ENCODE results near the gene SMC5. TPM values are rescaled to one million over a fixed set of nuclear protein-coding genes. Genes with fewer than 3 reads are reported as not detected.
A peak's percentile ranks its signal among the peaks of the same experiment; 100 is the strongest.

Gene SMC5
- total RNA-seq, 2 donors from 2014 or later: 30.0 to 42.5 TPM

- TF ChIP-seq CTCF (conservative IDR thresholded peaks at IDR 0.05): no peak
- H3K27me3 ChIP-seq (ENCODE audit: control insufficient read depth, insufficient read depth, low read length, poor library complexity, severe bottlenecking): no peaks in the 10 kb centered on the region
- 86 to 91% methylated on average over 1 to 3 of the region's 3 CpGs for WGBS, 2 experiments (ENCODE audit: insufficient coverage in 1 of 2, insufficient read length in 1 of 2)
Measured at GRCh38 chr9:70290626-70291025, 31.8 kb downstream of the SMC5 start.

GRCh38 chr9:70291446-70291845 is 32.7 kb downstream of the SMC5 start:
- TF ChIP-seq CTCF (conservative IDR thresholded peaks at IDR 0.05): no peak
- peaks cover 18% of the 10 kb centered on the region for H3K9me3 Mint-ChIP-seq
- H3K36me3 Mint-ChIP-seq (ENCODE audit: low read depth): peaks cover 75% of the 10 kb centered on the region
- Histone ChIP-seq H3K4me3 (ENCODE audit: low read length) (peak overlapping the region; percentile 18), H3K27me3 (ENCODE audit: control insufficient read depth, insufficient read depth, low read length, poor library complexity, severe bottlenecking) (no peaks in the 10 kb centered on the region), H3K36me3 (ENCODE audit: control insufficient read depth, insufficient read depth, low read length) (peaks cover 76% of the 10 kb centered on the region), H3K9ac (ENCODE audit: extremely low read depth, low read length, poor library complexity, severe bottlenecking) (no peak overlapping the region), H3K4me1 (ENCODE audit: control insufficient read depth, insufficient read depth, low read length) (no peaks in the 10 kb centered on the region), H3K9me3 (ENCODE audit: control insufficient read depth, low read length) (peaks cover 50% of the 10 kb centered on the region), H3K27ac (ENCODE audit: low read depth, low read length) (no peak overlapping the region)
- H3K4me3 Mint-ChIP-seq: no peak overlapping the region
- H3K27ac Mint-ChIP-seq: no peak overlapping the region
- no peak for DNase-seq
- 86 to 100% methylated on average over 1 of the region's 1 CpG for WGBS, 2 experiments (ENCODE audit: insufficient coverage in 1 of 2, insufficient read length in 1 of 2)
- no peaks in the 10 kb centered on the region for H3K4me1 Mint-ChIP-seq
- H3K27me3 Mint-ChIP-seq (ENCODE audit: insufficient read depth): no peaks in the 10 kb centered on the region

More at GRCh38 chr9:70290626-70291025, 31.8 kb downstream of the SMC5 start:
- DNase-seq: no peak
- H3K36me3 ChIP-seq (ENCODE audit: control insufficient read depth, insufficient read depth, low read length): peaks cover 83% of the 10 kb centered on the region
- peaks cover 50% of the 10 kb centered on the region for H3K9me3 ChIP-seq (ENCODE audit: control insufficient read depth, low read length)
- no peak overlapping the region for H3K4me3 Mint-ChIP-seq
- no peaks in the 10 kb centered on the region for H3K27me3 Mint-ChIP-seq (ENCODE audit: insufficient read depth)
- H3K4me1 ChIP-seq (ENCODE audit: control insufficient read depth, insufficient read depth, low read length): no peaks in the 10 kb centered on the region
- H3K27ac Mint-ChIP-seq: no peak overlapping the region
- peaks cover 18% of the 10 kb centered on the region for H3K9me3 Mint-ChIP-seq
- H3K4me1 Mint-ChIP-seq: no peaks in the 10 kb centered on the region
- no peak overlapping the region for H3K4me3 ChIP-seq (ENCODE audit: low read length)
- peaks cover 78% of the 10 kb centered on the region for H3K36me3 Mint-ChIP-seq (ENCODE audit: low read depth)
- H3K9ac ChIP-seq (ENCODE audit: extremely low read depth, low read length, poor library complexity, severe bottlenecking): no peak overlapping the region
- H3K27ac ChIP-seq (ENCODE audit: low read depth, low read length): no peak overlapping the region

- H3K36me3 Mint-ChIP-seq (ENCODE audit: low read depth): peaks cover 70% of the 10 kb centered on the region
Measured at GRCh38 chr9:70292253-70292652, 33.5 kb downstream of the SMC5 start.

More at GRCh38 chr9:70292253-70292652, 33.5 kb downstream of the SMC5 start:
- H3K4me3 Mint-ChIP-seq: no peak overlapping the region
- peaks cover 50% of the 10 kb centered on the region for H3K9me3 ChIP-seq (ENCODE audit: control insufficient read depth, low read length)
- H3K27me3 ChIP-seq (ENCODE audit: control insufficient read depth, insufficient read depth, low read length, poor library complexity, severe bottlenecking): no peaks in the 10 kb centered on the region
- H3K4me3 ChIP-seq (ENCODE audit: low read length): peak overlapping the region; percentile 18
- no peak for DNase-seq
- no peaks in the 10 kb centered on the region for H3K4me1 Mint-ChIP-seq
- WGBS, 2 experiments (ENCODE audit: insufficient coverage in 1 of 2, insufficient read length in 1 of 2): 100% methylated on average over 1 of the region's 1 CpG; no CpG with 5 or more reads in 1 of the 2 experiments
- H3K27ac ChIP-seq (ENCODE audit: low read depth, low read length): no peak overlapping the region
- H3K4me1 ChIP-seq (ENCODE audit: control insufficient read depth, insufficient read depth, low read length): no peaks in the 10 kb centered on the region
- no peak overlapping the region for H3K27ac Mint-ChIP-seq
- H3K9ac ChIP-seq (ENCODE audit: extremely low read depth, low read length, poor library complexity, severe bottlenecking): no peak overlapping the region
- no peak for TF ChIP-seq CTCF (conservative IDR thresholded peaks at IDR 0.05)
- no peaks in the 10 kb centered on the region for H3K27me3 Mint-ChIP-seq (ENCODE audit: insufficient read depth)
- peaks cover 18% of the 10 kb centered on the region for H3K9me3 Mint-ChIP-seq
- peaks cover 79% of the 10 kb centered on the region for H3K36me3 ChIP-seq (ENCODE audit: control insufficient read depth, insufficient read depth, low read length)

Measured in endodermal cell (in vitro differentiated cells).